ENCODE measurements around the gene RABGEF1.
"Not testable (repeated sequence)": the region's sequence is repeated elsewhere in the genome, so short reads cannot be mapped to it uniquely, and the experiment has no call there.

Gene RABGEF1

GRCh38 chr7:66747881-66748511, 7.5 kb downstream of the RABGEF1 start:
- no peak for TF ChIP-seq CTCF (IDR thresholded peaks at IDR 0.05; ENCODE audit: insufficient read depth, low read length, missing control alignments)
- no peak overlapping the region for H3K4me3 ChIP-seq (ENCODE audit: low read depth, low read length)
- ChIA-PET CTCF (no interaction called here), POLR2A (no interaction called here)
- no peak for DNase-seq (ENCODE audit: low read depth, low spot score)

DNA sequence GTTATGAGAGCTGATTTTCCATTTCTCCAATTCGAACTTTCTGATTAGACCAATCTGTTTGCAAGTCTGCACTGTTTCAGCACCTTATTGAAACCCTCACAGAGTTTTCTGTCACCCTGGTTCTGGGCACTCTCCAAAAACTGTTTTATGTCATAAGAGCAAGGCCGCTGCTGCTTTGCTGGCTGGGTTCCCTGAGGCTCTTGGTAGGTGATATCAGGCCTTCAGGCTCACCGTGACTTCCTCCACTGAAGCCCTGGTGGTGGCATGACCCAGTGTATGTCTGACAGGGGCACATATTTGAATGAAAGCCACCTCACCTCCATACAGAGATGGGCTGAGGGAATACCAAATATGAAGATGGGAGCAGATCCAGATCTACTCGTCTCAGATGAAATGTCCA, 8.3 kb downstream of the RABGEF1 start:
- DNase-seq (ENCODE audit: low read depth, low spot score), result no peak
- ChIA-PET POLR2A (no interaction called here), CTCF (no interaction called here)
- TF ChIP-seq CTCF (IDR thresholded peaks at IDR 0.05; ENCODE audit: insufficient read depth, low read length, missing control alignments), result no peak
- no peak overlapping the region for H3K4me3 ChIP-seq (ENCODE audit: low read depth, low read length)

DNA sequence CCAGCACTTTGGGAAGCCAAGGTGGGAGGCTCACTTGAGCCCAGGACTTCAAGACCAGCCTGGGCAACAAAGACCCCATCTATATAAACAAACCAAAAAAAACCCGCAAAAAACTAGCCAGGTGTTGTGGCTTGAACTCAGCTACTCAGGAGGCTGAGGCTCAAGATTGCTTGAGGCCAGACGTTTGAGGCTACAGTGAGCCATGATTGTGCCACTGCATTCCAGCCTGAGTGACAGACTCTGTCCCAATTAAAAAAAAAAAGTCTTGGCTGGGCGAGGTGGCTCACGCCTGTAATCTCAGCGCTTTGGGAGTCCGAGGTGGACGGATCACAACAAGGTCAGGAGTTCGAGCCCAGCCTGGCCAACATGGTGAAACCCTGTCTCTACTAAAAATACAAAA, 11.4 kb downstream of the RABGEF1 start:
- TF ChIP-seq CTCF (IDR thresholded peaks at IDR 0.05; ENCODE audit: insufficient read depth, low read length, missing control alignments), result no peak
- POLR2A ChIA-PET, result no interaction called here
- CTCF ChIA-PET, result no interaction called here
- no peak overlapping the region for H3K4me3 ChIP-seq (ENCODE audit: low read depth, low read length)
- no peak for DNase-seq (ENCODE audit: low read depth, low spot score)

DNA sequence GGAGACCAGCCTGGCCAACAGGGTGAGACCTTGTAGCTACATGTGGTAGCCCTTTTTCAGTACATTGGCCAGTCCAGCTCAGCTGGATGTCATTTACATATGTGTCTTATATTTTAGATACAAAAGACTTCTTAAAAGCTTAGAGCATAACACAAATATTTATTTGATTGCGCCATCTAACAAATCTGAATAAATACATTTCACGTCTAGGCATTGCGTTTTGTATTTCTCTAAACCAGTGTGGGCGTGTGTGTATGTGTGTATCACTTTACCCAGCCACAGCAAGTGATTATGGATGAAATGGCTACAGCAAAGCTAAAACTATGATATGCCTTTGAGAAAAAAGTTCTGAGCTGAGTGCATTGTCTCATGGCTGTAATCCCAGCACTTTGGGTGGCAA, 14.0 kb downstream of the RABGEF1 start:
- TF ChIP-seq CTCF (IDR thresholded peaks at IDR 0.05; ENCODE audit: insufficient read depth, low read length, missing control alignments), result no peak
- CTCF ChIA-PET, result no interaction called here
- POLR2A ChIA-PET, result interaction anchor here (1.3 to 1.9 kb wide), 2 partner anchors 12 to 14 kb away, joined by 6 to 9 read pairs; partner anchors contain the start of gene RABGEF1
- H3K4me3 ChIP-seq (ENCODE audit: low read depth, low read length), result no peak overlapping the region
- no peak for DNase-seq (ENCODE audit: low read depth, low spot score)

- CTCF ChIA-PET; DNase-seq (ENCODE audit: low read depth, low spot score); H3K4me3 ChIP-seq (ENCODE audit: low read depth, low read length): not testable (repeated sequence)
- POLR2A ChIA-PET, result interaction anchor here (1.3 to 1.9 kb wide), 2 partner anchors 12 to 15 kb away, joined by 6 to 9 read pairs; partner anchors contain the start of gene RABGEF1
These were observed 14.5 kb downstream of the RABGEF1 start for GRCh38 chr7:66755059-66755458.

- DNase-seq (ENCODE audit: low read depth, low spot score); POLR2A ChIA-PET: not testable (repeated sequence)
These were observed 15.7 kb downstream of the RABGEF1 start for GRCh38 chr7:66756227-66756626.

DNA sequence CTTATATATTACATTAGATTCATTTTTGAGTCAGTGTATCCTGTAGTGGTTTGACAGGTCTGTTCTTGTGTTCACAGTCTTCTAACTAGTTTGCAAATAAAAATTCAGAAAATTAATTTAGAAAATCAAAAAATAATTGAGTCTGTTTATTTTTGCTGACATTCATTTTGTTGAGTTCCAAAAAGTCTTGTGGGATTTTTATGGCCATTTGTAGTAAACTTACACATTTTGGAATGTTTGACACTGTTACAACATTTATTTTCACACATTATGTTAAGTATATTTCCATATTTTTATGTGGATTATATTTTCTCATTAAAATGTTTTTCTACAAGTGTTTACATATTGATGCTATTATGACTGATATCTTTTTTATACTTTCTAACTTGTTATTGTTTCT, 16.4 kb downstream of the RABGEF1 start:
- H3K4me3 ChIP-seq (ENCODE audit: low read depth, low read length), result no peak overlapping the region
- POLR2A ChIA-PET, result no interaction called here
- CTCF ChIA-PET, result no interaction called here

More at GRCh38 chr7:66756227-66756626, 15.7 kb downstream of the RABGEF1 start:
- H3K4me3 ChIP-seq (ENCODE audit: low read depth, low read length); CTCF ChIA-PET: not testable (repeated sequence)

More for the DNA sequence above, 16.4 kb downstream of the RABGEF1 start:
- TF ChIP-seq CTCF (IDR thresholded peaks at IDR 0.05; ENCODE audit: insufficient read depth, low read length, missing control alignments), result no peak
- DNase-seq (ENCODE audit: low read depth, low spot score), result no peak
